Gastroesophageal sphincter (tissue), 4 donors: ENCODE results near the gene MFSD6L. TPM values are rescaled to one million over a fixed set of nuclear protein-coding genes. Genes with fewer than 3 reads are reported as not detected.

Experiments used
- ATAC-seq: fragments of 150-250 bp; one replicate; pipeline ENCODE4 v1.9.1; 2016; ENCODE audit warnings: mild to moderate bottlenecking, moderate library complexity
- H3K27ac ChIP-seq, 4 donors: fragments of 200-600 bp; sonication (generic) in 3 of 4; 1 replicate in 3 of 4; 2 replicates in 1 of 4; pipeline ENCODE4 v1.5.1; 2016 to 2019
- H3K27me3 ChIP-seq: fragments of 200-600 bp; sonication (generic); one replicate; pipeline ENCODE4 v1.5.1; 2019
- H3K36me3 ChIP-seq, 2 donors: fragments of 200-600 bp; sonication (generic); one replicate each; pipeline ENCODE4 v1.5.1; 2019; ENCODE audit warnings: control low read depth in 1 of 2
- H3K4me1 ChIP-seq, 3 donors: fragments of 200-600 bp; sonication (generic); 1 replicate in 2 of 3; 2 replicates in 1 of 3; pipeline ENCODE4 v1.5.1; 2016 to 2019; ENCODE audit warnings: control low read depth in 2 of 3
- H3K4me3 ChIP-seq, 2 donors: fragments of 200-600 bp; sonication (generic); one replicate each; pipeline ENCODE4 v1.5.1; 2019; ENCODE audit warnings: mild to moderate bottlenecking in 1 of 2, moderate library complexity in 1 of 2
- H3K9me3 ChIP-seq, 3 donors: fragments of 200-600 bp; sonication (generic); one replicate each; pipeline ENCODE4 v1.5.1; 2017 to 2019; ENCODE audit warnings: control low read depth in 2 of 3
- CTCF ChIP-seq, 4 experiments: fragments of 200-600 bp in 2 of 4; fragments of 450-650 bp in 2 of 4; sonication (generic) in 1 of 4; IDR thresholded peaks; one replicate each; pipeline ENCODE4 v1.5.1; 2017 to 2019; ENCODE audit warnings: antibody characterized with exemption in 4 of 4, mild to moderate bottlenecking in 2 of 4, moderate library complexity in 2 of 4
- EP300 ChIP-seq: sonication (generic); formaldehyde crosslinking; IDR thresholded peaks from one replicate; pipeline ENCODE4 v1.6.1; 2017; ENCODE audit warnings: antibody characterized with exemption, mild to moderate bottlenecking
- POLR2A ChIP-seq, 2 donors: fragments of 450-650 bp; IDR thresholded peaks; one replicate each; pipeline ENCODE4 v1.6.1; 2017; ENCODE audit warnings: antibody characterized with exemption in 2 of 2, mild to moderate bottlenecking in 2 of 2, moderate library complexity in 1 of 2
- POLR2AphosphoS5 ChIP-seq: sonication (generic); formaldehyde crosslinking; IDR thresholded peaks from one replicate; pipeline ENCODE4 v1.6.1; 2017; ENCODE audit warnings: antibody characterized with exemption
- WGBS, 2 donors: methylation state at CpG; one replicate each; pipeline ENCODE4 v1.1.5; 2018; ENCODE audit warnings: low coverage in 1 of 2; 5-methylcytosine and 5-hydroxymethylcytosine counted together
- total RNA-seq, 4 donors: library from RNA; depleted of rRNA; stranded (reverse); fragments of >200 nt; gene quantifications; one replicate each; pipeline ENCODE4 v1.1.0, GENCODE V29; 2016

MFSD6L gene
- total RNA-seq = under 1 TPM in 1 of 4 donors, not detected in 3; 0.12 TPM

- H3K36me3 ChIP-seq = no peaks in the 10 kb centered on the region
- peaks cover 0 to 6% (median 0%) of the 10 kb centered on the region in 3 donors for H3K4me1 ChIP-seq
- H3K4me3 ChIP-seq = no peak within 1 kb of the TSS
- WGBS, 2 donors = no CpG with 5 or more reads among the region's 62 CpGs
- no peak within 1 kb of the TSS for H3K27ac ChIP-seq
- TF ChIP-seq CTCF (IDR thresholded peaks at IDR 0.05) (no peak), EP300 (no peak), POLR2A (IDR thresholded peaks at IDR 0.05) (no peak), POLR2AphosphoS5 (no peak)
- H3K9me3 ChIP-seq = no peaks in the 10 kb centered on the region
- ATAC-seq = no peak
- peaks cover 46% of the 10 kb centered on the region for H3K27me3 ChIP-seq
Observed at GRCh38 chr17:8798846-8799569, at the start of gene MFSD6L. Gene MFSD6L (minus strand): TSS chr17:8799365. CDS start chr17:8799120, 245 bp downstream.

GRCh38 chr17:8847891-8848290, 48.7 kb upstream of the MFSD6L start:
- ATAC-seq = no peak
- Histone ChIP-seq H3K9me3 (no peaks in the 10 kb centered on the region), H3K27ac (no peak overlapping the region), H3K4me3 (no peak overlapping the region), H3K36me3 (no peaks in the 10 kb centered on the region), H3K27me3 (peaks cover 29% of the 10 kb centered on the region), H3K4me1 (no peaks in the 10 kb centered on the region)
- WGBS, 2 donors = 81% methylated on average over 2 of the region's 2 CpGs; no CpG with 5 or more reads in 1 of the 2 donors
- TF ChIP-seq CTCF (IDR thresholded peaks at IDR 0.05) (no peak), POLR2AphosphoS5 (no peak), EP300 (no peak), POLR2A (IDR thresholded peaks at IDR 0.05) (no peak)

- TF ChIP-seq CTCF (IDR thresholded peaks at IDR 0.05) (no peak), POLR2AphosphoS5 (no peak), EP300 (no peak), POLR2A (IDR thresholded peaks at IDR 0.05) (no peak)
- ATAC-seq = no peak
- Histone ChIP-seq H3K36me3 (no peaks in the 10 kb centered on the region), H3K27me3 (peaks cover 22% of the 10 kb centered on the region), H3K27ac (no peak overlapping the region), H3K4me1 (no peaks in the 10 kb centered on the region), H3K4me3 (no peak overlapping the region), H3K9me3 (no peaks in the 10 kb centered on the region)
Observed at GRCh38 chr17:8846768-8847211, 47.6 kb upstream of the MFSD6L start.

- Histone ChIP-seq H3K4me3 (no peak overlapping the region), H3K4me1 (no peaks in the 10 kb centered on the region), H3K27me3 (peaks cover 8% of the 10 kb centered on the region), H3K9me3 (no peaks in the 10 kb centered on the region), H3K36me3 (no peaks in the 10 kb centered on the region), H3K27ac (no peak overlapping the region)
- no peak for ATAC-seq
- TF ChIP-seq POLR2AphosphoS5 (no peak), EP300 (no peak), POLR2A (IDR thresholded peaks at IDR 0.05) (no peak), CTCF (IDR thresholded peaks at IDR 0.05) (no peak)
- WGBS, 2 donors = 75 to 78% methylated on average over 5 to 7 of the region's 9 CpGs
Observed at GRCh38 chr17:8844229-8845218, 45.4 kb upstream of the MFSD6L start.
